Bone marrow (tissue), 2 donors: ENCODE results near the gene HERPUD2.
"Not testable (repeated sequence)": the region's sequence is repeated elsewhere in the genome, so short reads cannot be mapped to it uniquely, and the experiment has no call there.

ENCODE experiments used
- DNase-seq, 2 donors: peaks; one replicate each; lab custom pipeline; 2025; lab: John Stamatoyannopoulos, UW

Gene HERPUD2

GRCh38 chr7:35714407-35714806 lies 19.5 kb upstream of the HERPUD2 start:
- no peak for DNase-seq

- DNase-seq = no peak
These were observed 17.8 kb upstream of the HERPUD2 start for GRCh38 chr7:35712563-35713226.

DNA sequence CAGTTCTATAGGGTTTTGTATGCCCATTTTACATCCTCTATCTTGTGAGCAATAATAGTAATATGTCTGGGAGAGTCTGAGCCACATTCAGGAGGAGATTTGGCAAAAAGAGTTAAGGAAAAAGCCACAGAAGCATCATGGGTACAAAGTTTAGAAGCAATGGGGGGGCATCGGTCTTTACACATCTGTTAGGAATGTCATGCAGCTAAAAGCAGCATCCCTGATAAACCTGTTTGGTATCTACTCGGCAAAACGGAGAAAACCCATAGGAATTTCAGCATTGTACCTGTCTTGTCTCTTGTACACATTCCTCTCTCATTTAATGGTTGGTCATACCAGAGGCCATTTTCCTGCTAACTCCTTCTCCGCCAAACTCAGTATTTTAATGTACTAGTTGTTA lies 12.5 kb upstream of the HERPUD2 start:
- no peak for DNase-seq

DNA sequence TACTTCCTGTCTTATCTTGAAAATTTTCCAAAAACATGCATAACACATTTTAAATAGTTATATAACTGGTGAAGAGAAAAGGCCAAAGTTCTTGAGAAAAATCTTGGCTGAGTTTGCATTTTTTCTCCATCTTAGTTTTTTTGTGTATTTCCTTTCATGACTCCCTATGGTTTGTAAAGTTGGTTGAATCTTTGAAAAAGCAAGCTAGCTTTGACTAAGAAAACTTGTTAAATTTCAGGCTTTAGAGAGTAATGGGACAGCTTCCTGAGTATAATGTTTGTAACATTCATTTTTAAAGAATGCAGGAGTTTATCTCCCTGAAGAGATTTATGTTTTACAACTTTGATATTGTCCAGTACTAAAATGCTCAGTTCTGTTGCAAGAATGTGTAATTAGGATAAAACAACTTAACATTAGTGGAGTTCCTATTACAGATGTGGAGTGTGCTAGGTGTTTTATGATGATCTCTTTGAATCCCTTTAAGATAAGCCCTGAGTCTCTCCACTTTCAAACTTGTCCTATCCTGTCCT lies 11.1 kb upstream of the HERPUD2 start:
- no peak for DNase-seq

GRCh38 chr7:35704261-35704660 lies 9.3 kb upstream of the HERPUD2 start:
- no peak for DNase-seq

- no peak for DNase-seq
These were observed 7.6 kb upstream of the HERPUD2 start for GRCh38 chr7:35702541-35702940.

GRCh38 chr7:35701287-35701900 lies 6.5 kb upstream of the HERPUD2 start:
- DNase-seq = no peak

- no peak for DNase-seq
These were observed 5.9 kb upstream of the HERPUD2 start for GRCh38 chr7:35700865-35701264.

GRCh38 chr7:35700333-35700732 lies 5.4 kb upstream of the HERPUD2 start:
- no peak for DNase-seq

GRCh38 chr7:35699796-35700305 lies 4.9 kb upstream of the HERPUD2 start:
- DNase-seq = no peak

DNA sequence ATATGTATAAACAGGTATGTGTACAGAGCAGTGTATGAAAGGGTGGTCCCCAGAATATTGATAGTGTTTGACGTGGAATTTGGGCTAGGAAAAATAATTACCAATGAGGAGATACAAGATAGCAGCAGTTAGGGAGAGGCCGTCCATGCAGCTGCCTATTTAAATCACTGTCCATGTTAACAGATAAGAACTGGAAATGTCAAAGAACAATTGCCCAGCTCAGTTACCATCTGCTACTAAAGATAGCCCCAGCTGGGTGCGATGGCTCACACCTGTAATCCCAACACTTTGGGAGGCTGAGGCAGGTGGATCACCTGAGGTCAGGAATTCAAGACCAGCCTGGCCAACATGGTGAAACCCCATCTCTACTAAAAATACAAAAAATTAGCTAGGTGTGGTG lies 3.4 kb upstream of the HERPUD2 start:
- DNase-seq = not testable (repeated sequence)

DNA sequence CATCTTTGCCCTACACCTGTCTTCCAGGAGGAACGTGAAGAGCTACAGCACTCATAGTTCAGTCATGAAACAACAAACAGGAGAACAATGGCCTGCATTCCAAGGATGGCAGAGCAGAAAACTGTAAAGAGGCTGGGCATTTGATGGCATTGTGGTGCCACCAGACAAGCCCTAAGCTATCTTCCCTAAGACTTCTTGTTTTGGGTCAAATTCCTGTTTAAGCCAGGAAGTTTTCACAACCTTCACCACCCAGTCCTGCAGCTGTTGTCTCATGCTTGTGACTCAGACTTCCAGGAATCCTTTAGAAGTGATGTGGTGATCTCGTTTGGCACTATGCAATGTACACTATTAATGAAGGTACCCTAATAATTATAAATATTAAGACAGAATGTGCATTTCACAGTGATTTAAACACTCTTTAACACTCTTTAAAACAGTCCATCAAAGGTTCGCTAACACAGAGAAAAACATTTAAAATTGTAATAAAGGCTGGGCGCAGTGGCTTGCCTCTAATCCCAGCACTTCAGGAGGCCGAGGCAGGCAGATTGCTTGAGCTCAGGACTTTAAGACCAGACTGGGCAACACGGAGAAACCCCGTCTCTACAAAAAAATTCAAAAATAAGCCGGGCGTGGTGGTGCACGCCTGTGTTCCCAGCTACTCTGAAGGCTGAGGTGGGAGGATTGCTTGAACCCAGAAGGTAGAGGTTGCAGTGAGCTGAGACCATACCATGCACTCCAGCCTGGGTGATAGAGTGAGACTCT lies 2.7 kb upstream of the HERPUD2 start:
- DNase-seq = no peak

- no peak for DNase-seq
These were observed 1.1 kb upstream of the HERPUD2 start for GRCh38 chr7:35695987-35696386.

- no peak for DNase-seq
These were observed 527 bp upstream of the HERPUD2 start for GRCh38 chr7:35695473-35695850.

DNA sequence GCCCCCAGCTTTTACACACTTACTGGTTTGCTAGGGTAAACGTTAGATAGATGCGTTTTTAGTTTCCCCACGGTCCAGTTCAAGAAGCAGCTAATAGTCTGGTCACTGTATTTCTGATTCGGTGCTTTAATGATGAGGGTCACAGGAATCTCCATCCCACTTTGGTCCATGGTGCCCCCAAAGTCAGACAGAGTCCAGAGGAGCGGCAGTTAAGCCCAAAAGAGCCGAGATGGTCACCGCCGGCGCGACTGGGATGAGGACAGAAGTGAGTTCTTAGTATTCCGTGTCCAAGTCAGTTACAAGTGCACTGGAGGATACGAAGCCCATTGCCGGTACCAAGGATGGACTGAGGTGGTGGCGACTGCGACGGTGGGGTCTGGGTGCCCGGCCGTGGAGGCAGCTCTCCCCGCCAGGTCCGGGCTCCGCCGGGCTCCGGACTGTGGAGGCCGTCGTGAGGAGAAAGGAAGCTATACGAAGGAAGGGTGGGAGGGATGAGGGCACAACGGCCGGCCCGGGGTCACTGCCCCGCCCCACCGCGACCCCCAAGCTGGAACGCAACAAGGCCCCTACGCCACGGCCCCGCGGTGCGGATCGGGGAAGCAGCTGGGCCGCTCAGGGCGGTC lies 663 bp downstream of the HERPUD2 start:
- peak in 1 of 2 donors; percentile 63 for DNase-seq

- no peak for DNase-seq
These were observed 3.1 kb downstream of the HERPUD2 start for GRCh38 chr7:35691827-35692307.

DNA sequence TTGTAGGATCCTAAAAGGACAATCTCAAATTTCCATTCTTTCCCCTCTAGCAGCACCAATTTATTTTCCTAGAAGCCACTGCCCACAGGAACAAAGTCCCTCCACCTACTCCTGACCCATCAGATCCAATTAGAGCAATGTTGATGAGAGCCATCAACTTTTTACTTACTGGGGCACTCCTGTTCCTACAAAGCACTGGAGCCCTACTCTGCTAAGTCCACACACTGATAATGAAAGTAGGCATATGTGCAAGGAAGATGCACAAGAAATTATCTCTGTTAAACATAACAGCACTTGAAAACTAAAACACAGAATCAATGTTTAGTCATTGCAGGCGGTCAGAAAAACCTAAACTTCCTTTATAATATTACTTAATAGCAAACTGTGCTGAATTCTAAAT lies 3.6 kb downstream of the HERPUD2 start:
- no peak for DNase-seq

GRCh38 chr7:35690614-35691013 lies 4.3 kb downstream of the HERPUD2 start:
- DNase-seq = not testable (repeated sequence)

GRCh38 chr7:35685781-35686180 lies 9.2 kb downstream of the HERPUD2 start:
- DNase-seq = no peak

GRCh38 chr7:35681231-35682029 lies 13.5 kb downstream of the HERPUD2 start:
- DNase-seq = peak in 1 of 2 donors; percentile 19

GRCh38 chr7:35680403-35681013 lies 14.4 kb downstream of the HERPUD2 start:
- no peak for DNase-seq
